ENCODE data around the gene VSTM1.
"Not testable (repeated sequence)": the region's sequence is repeated elsewhere in the genome, so short reads cannot be mapped to it uniquely, and the experiment has no call there.

The VSTM1 gene

DNA sequence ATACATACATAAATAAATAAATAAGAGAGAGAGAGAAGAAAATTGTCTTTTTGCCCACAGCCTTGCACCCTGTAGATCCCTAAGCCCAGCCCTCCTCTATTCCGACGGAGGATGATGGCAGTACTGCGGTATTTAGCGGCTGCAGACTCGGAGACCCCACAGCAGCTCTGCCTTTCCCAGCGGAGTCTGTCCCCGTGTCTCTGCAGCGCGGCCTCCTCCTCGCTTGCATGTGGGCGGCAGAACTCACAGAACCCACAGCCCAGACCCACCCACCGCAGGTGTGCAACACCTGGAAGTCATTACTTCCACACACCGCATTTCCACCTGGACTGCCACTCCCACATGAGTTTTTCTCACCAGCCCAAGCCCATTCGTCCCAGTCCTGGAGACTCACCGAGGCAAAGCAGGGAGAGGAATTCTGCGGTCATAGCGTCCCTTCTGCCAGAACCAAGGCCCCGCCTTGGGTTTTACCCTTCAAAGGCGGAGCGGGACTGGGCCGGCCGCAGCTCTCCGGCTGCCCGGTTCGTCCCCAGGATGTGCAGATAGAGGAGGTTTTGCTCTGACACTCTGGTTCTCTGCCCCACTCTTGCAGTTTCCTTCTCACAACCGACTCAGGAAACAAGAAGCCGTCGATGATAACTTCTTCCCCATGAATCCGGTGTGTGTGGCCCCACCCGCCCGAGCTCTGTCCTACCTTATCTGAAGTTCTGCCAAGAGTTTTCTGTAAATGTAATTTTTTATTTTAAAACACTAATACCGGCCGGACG lies at the start of gene VSTM1:
VSTM1 (minus strand) TSS at position 548 of the 767 bp plus-strand sequence; CDS start at position 428, 120 bp downstream.
- DNase-seq, result no peak

GRCh38 chr19:54109651-54110050 lies 46.0 kb upstream of the VSTM1 start:
- DNase-seq, result no peak

DNA sequence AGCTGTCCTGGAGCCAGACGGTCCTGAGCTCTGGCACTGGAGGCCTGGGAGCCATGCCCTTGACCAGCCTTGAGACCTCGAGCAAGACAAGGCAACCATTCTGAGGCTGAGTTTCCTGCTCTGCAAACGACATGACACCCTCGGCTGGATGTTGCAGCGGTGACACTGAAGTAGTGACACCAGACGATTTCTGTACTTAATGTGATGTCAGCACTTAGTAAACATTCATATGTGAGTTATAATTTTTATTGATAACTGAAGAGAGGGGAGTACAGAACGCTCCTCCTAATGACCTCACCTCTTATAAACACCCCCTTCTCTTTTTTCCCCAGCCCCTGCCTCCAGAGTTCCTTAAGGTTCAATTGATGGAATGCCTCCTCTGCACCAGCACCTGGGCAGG lies 44.8 kb upstream of the VSTM1 start:
- no peak for DNase-seq

GRCh38 chr19:54107876-54108490 lies 44.3 kb upstream of the VSTM1 start:
- no peak for DNase-seq

DNA sequence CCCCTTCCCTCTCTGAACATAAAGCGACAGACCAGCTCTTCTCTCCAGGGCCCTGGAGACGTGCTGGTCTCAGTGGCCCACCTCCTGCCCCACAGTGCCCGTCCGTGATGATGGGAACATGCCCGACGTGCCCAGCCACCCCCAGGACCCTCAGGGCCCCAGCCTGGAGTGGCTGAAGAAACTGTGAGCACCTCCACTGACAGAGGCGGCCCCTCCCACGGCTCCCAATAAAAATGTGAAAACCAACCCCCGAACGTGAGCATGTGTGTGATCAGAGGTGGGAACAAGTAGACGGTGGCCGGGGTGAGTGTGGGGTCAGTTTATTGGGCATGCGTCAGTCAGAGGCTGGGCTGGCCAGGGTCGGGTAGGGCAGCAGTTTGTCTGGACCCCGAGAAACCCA lies 43.0 kb upstream of the VSTM1 start:
- DNase-seq, result no peak

GRCh38 chr19:54105796-54106195 lies 42.1 kb upstream of the VSTM1 start:
- no peak for DNase-seq

DNA sequence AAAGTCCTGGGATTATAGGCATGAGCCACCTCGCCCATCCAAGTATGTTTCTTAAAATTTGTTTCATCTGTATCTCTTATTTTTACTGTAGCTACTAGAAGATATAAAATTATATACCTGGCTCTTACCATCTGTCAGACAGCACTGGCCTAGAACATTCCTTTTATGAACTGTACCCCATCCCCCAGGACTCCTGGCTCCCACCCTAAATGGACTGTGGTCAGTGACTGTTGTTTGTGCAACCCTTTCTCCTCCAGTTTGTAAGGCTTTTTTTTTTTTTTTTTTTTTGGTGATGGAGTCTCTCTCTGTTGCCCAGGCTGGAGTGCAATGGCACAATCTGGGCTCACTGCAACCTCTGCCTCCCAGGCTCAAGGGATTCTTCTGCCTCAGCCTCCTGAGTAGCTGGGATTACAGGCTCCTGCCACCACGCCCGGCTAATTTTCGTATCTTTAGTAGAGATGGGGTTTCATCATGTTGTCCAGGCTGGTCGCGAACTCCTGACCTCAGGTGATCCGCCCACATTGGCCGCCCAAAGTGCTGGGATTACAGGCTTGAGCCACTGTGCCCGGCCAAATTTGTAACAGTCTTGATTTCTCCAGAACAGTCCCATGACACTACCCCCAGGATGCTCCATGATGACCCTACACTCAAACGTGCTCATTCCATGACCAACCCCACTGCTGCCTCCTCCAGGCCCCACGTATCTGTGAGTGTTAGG lies 41.5 kb upstream of the VSTM1 start:
- no peak for DNase-seq

- DNase-seq, result peak; percentile 96
Observed at GRCh38 chr19:54102421-54103169, 38.9 kb upstream of the VSTM1 start, which contains the start of gene NDUFA3. Gene NDUFA3 (plus strand): TSS chr19:54102855. CDS start chr19:54102879, 24 bp downstream.

DNA sequence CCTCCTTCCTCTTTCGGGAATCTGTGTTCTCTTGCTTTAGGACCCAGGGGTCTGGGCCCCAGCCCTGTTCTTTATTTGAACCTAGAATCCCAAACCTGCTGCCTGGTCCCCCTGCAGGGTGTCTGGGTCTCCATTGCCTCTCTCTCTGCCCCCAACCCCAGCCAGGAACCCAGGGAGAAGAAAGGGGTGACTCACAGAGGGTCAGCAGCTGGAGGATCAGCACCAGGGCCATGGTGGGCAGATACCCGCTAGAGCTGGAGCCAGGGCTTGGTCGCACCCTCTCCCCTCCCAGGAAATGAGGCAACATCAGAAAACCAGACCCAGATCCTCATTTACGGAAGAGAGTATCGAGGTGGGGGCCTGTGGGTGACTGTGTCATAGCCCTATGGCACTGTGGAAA lies 36.9 kb upstream of the VSTM1 start, which contains the start of gene OSCAR:
OSCAR (minus strand) TSS at position 243 of the 400 bp plus-strand sequence; CDS start at position 232, 11 bp downstream.
- DNase-seq, result no peak

GRCh38 chr19:54099903-54100255 lies 36.2 kb upstream of the VSTM1 start:
- not testable (repeated sequence) for DNase-seq

- DNase-seq, result no peak
Observed at GRCh38 chr19:54099190-54099902, 35.6 kb upstream of the VSTM1 start.

DNA sequence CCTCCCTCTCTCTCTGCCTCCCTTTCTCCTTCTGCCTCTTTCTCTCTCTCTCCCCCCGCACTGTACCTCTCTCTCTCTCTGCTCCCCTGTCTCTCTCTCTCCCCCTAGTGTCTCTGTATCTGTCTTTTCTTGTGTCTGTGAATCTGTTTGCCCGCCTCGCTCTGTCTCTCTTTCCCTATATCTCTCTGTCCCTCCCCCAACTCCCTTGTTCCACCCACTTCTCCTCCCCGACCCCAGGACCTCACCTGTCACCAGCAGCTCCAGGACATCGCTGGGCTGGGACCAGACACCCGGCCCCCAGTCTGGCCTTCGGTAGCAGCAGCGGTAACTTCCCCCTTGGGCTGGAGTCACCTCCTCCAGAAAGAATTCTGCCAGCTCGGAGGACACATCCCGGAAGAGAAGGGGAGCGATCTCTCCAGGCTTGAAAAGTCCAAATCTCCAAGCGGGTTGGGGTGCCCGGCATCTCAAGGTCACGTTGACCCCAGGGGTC lies 33.0 kb upstream of the VSTM1 start:
- DNase-seq, result no peak

- peak; percentile 63 for DNase-seq
Observed at GRCh38 chr19:54095859-54096616, 32.3 kb upstream of the VSTM1 start.

DNA sequence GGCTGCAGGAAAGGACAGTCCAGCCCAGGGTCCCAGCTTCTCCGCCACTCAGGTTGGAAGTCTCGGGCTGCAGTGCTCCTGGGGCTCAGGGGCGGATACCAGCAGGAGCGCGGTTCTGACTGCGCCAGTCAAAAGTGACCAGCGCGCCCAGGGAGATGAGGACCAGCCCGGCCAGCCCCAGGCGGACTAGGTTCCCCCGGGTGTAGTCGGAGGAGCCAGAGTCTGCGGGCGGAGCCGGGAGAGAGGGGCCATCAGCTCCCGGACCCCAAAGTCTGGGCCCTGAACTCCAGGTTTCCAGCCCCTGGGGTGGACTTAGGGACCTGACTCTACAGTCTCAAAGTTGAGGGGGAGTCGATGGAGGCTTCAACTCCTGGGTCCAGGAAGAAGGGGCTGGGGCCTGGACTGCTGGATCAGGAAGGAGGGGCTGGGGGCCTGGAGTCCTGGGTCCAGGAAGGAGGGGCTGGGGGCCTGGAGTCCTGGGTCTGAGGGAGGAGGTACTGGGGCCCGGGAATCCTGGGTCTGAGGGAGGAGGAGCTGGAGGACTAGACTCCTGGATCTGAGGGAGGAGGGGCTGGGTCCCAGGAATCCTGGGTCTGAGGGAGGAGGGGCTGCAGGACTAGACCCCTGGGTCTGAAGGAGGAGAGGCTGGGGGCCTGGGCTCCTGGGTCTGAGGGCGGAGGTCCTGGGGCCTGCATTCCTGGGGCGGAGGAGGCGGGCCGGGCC lies 31.6 kb upstream of the VSTM1 start:
- DNase-seq, result no peak

- no peak for DNase-seq
Observed at GRCh38 chr19:54094426-54095000, 30.8 kb upstream of the VSTM1 start.

GRCh38 chr19:54084410-54084809 lies 20.7 kb upstream of the VSTM1 start:
- no peak for DNase-seq

DNA sequence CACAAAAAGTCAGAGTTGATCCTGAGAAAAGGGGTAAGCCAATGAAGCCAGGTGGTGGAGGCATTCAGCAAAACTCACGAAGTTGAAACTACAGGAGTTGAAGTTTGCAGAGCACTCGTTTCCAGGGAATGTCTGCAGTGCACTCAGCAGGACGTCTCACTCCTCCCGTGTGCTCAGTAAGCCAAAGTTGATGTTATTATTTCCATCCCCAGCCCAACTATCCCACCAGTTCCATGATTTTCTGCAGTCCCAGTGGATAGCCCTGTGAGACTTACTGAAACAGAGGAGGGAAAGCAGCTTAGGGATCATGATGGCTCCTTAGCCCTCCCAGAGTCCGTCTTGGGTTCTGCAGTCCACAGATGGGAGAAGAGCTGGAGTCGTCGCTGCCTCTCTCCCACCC lies 17.3 kb upstream of the VSTM1 start, which contains the start of gene TARM1:
TARM1 (minus strand) TSS at position 334 of the 400 bp plus-strand sequence; CDS start at position 309, 25 bp downstream.
- no peak for DNase-seq

GRCh38 chr19:54077334-54077733 lies 13.6 kb upstream of the VSTM1 start:
- no peak for DNase-seq

DNA sequence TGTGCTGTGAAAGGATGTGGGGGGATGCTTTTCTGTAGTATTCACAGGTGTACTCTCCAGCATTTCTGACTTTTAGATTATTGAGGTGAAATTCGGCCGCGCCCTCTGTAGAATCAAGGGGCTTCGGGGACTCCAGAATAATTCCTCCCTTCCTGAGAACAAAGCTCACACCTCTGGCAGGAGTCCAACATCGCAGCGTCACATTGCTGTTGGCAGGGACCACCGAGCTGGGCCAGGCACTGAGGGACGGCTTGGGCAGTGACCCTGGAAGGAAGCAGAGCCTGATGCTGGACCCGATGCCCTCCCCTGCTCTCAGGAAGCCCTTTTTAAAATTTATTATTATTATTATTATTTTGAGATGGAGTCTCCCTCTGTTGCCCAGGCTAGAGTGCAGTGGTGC lies 11.2 kb upstream of the VSTM1 start:
- DNase-seq, result no peak

DNA sequence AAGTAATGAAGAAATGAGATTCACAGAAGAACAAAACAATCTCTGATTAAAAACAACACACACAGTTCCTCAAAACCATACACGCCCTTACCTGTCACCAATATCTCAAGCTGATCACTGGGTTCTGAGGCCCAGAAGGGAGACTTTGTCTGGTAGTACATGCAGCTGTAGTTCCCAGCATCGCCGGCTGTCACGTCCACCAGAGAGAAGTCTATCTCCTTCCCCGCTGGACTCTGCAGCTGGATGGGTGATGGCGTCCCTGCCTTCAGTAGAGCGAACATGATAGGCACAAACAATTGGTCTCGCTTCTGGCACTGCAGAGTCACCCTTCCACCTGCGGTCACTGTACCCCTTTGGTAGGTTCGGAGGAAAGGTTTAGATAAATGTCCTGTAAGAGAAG lies 10.1 kb upstream of the VSTM1 start:
- DNase-seq, result no peak
